Mammary epithelial cell (primary cell): Measurements from ENCODE around the gene ATP23.

Experiments
- CTCF ChIP-seq, 2 donors: IDR thresholded peaks in 1 of 2; conservative IDR thresholded peaks in 1 of 2; 2 replicates each; pipeline ENCODE4 v1.5.1; 2011 to 2012; ENCODE audit warnings: inconsistent platforms in 2 of 2, low read length in 2 of 2, mild to moderate bottlenecking in 2 of 2, control low read depth in 1 of 2, low read depth in 1 of 2; ENCODE audit not compliant: insufficient read depth in 1 of 2; ENCODE audit errors: extremely low read depth in 1 of 2
- EZH2 ChIP-seq: IDR thresholded peaks from 2 replicates; pipeline ENCODE4 v1.6.1; 2012; ENCODE audit warnings: low read length, inconsistent platforms, borderline replicate concordance

DNA sequence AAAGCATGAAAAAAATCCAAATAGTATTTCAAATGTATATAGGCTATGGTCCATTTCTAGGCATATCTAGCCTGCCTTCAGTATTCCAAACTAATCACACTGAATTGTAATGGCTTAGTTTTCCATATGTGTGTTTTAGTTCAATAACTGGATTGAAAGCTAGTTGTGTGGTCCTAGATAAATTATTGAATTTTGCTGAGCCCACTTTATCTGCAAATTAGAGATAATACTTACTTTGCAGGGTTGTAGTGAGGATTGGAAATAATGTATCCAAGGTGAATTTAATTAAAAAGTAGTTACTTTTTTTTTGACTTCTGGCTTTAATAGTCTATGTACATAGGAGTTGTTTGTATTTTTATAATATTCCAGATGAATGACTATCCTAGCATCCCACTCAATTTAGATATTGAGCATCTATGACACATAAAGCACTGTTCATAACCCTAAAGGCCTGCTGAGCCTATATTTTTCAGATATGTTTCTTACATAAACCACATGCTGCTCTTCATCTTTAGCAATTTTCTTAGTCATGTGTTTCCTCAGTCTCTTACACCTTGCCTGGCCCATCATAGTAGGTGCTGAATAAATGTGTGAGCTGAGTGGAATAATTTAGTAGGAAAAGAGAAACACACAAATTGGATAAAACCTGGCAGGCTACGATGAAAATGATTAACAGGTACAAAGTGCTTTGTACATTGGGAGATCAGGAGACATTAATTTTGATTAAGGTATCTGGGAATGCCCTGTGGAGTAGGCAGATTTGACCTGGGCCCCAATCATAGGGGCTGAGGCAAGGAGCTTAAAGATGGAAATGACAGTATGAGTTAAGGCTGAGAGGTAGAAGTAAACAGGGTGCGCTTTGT, 1.1 kb upstream of the ATP23 start:
- TF ChIP-seq CTCF (conservative IDR thresholded peaks at IDR 0.05 in 1 of 2, IDR thresholded peaks at IDR 0.05 in 1 of 2; ENCODE audit: extremely low read depth in 1 of 2, insufficient read depth in 1 of 2, low read depth in 1 of 2, low read length in 2 of 2) (no peak), EZH2 (no peak)
